OCI-LY7 (cell line): ENCODE data around the gene CDC14B. TPM values are rescaled to one million over a fixed set of nuclear protein-coding genes. Genes with fewer than 3 reads are reported as not detected.

Source experiments
- BruUV-seq: library from RNA; stranded (reverse); fragments of 400-500 nt; replicated peaks from 2 replicates; lab custom pipeline; 2021; lab: Mats Ljungman, UMichigan
- CTCF ChIA-PET: fragments of 300-600 bp; sonication (Branson Sonifier 250); formaldehyde crosslinking; loops from one replicate; lab custom pipeline; 2022; ENCODE audit warnings: antibody characterized with exemption; ENCODE audit not compliant: unreplicated experiment; lab: Charles Lee
- POLR2A ChIA-PET: fragments of 300-600 bp; sonication (Branson Sonifier 250); formaldehyde crosslinking; loops from one replicate; lab custom pipeline; 2022; ENCODE audit warnings: antibody characterized with exemption; lab: Charles Lee
- DNase-seq: peaks from one replicate; pipeline ENCODE4 v3.0.0-alpha.2; 2015; ENCODE audit warnings: low spot score
- H2AFZ ChIP-seq: fragments of 200-600 bp; sonication (generic), shearing (Covaris generic); 2 replicates; pipeline ENCODE4 v1.6.1; 2014; ENCODE audit warnings: mild to moderate bottlenecking, antibody characterized with exemption, low read length, moderate library complexity
- H3K27ac ChIP-seq: fragments of 200-600 bp; sonication (generic); 2 replicates; pipeline ENCODE4 v1.5.1; 2014; ENCODE audit warnings: mixed run types, low read depth, mild to moderate bottlenecking, moderate library complexity, low read length, inconsistent platforms; ENCODE audit not compliant: poor library complexity, severe bottlenecking
- H3K36me3 ChIP-seq: fragments of 200-600 bp; sonication (generic); 2 replicates; pipeline ENCODE4 v1.6.1; 2014; ENCODE audit warnings: mild to moderate bottlenecking, antibody characterized with exemption, low read length, moderate library complexity, mixed read lengths; ENCODE audit not compliant: insufficient read depth
- H3K4me1 ChIP-seq: fragments of 200-600 bp; sonication (generic); 2 replicates; pipeline ENCODE4 v1.5.1; 2014; ENCODE audit warnings: mild to moderate bottlenecking, low read length; ENCODE audit not compliant: insufficient read depth, poor library complexity, severe bottlenecking
- H3K4me2 ChIP-seq: fragments of 200-600 bp; sonication (generic); 2 replicates; pipeline ENCODE4 v1.6.1; 2014; ENCODE audit warnings: mild to moderate bottlenecking, low read length
- H3K4me3 ChIP-seq: fragments of 200-600 bp; sonication (generic); 2 replicates; pipeline ENCODE4 v1.5.1; 2014; ENCODE audit warnings: mild to moderate bottlenecking, low read depth, low read length; ENCODE audit not compliant: poor library complexity, severe bottlenecking
- H3K79me2 ChIP-seq: fragments of 200-600 bp; sonication (generic); 2 replicates; pipeline ENCODE4 v1.6.1; 2016; ENCODE audit warnings: low read depth, mild to moderate bottlenecking, low read length, moderate library complexity, mixed read lengths; ENCODE audit not compliant: insufficient read depth
- H3K9me2 ChIP-seq: fragments of 200-600 bp; sonication (generic); 2 replicates; pipeline ENCODE4 v1.6.1; 2016; ENCODE audit warnings: mild to moderate bottlenecking, low read length, mixed read lengths; ENCODE audit not compliant: insufficient read depth
- H3K9me3 ChIP-seq: fragments of 200-600 bp; sonication (generic); 2 replicates; pipeline ENCODE4 v1.6.1; 2014; ENCODE audit warnings: mild to moderate bottlenecking, mixed run types, low read length, mixed read lengths
- H4K20me1 ChIP-seq: fragments of 200-600 bp; sonication (generic); 2 replicates; pipeline ENCODE4 v1.6.1; 2014; ENCODE audit warnings: mild to moderate bottlenecking, antibody characterized with exemption, low read length, moderate library complexity, mixed read lengths; ENCODE audit not compliant: insufficient read depth
- CTCF ChIP-seq: fragments of 200-600 bp; sonication (generic); conservative IDR thresholded peaks from 2 replicates; pipeline ENCODE4 v1.5.1; 2014; ENCODE audit warnings: mild to moderate bottlenecking, antibody characterized with exemption, low read length, moderate library complexity, mixed read lengths
- EZH2phosphoT487 ChIP-seq: fragments of 200-600 bp; sonication (generic); IDR thresholded peaks from 2 replicates; pipeline ENCODE4 v1.6.1; 2018; ENCODE audit warnings: low read depth, borderline replicate concordance, mild to moderate bottlenecking, mixed run types, antibody characterized with exemption, low read length, moderate library complexity, mixed read lengths
- intact Hi-C: fragments of 100-400 bp; cut with micrococcal nuclease; formaldehyde crosslinking; loops from one replicate; pipeline ENCODE4 v1.10.0; 2022; ENCODE audit not compliant: unreplicated experiment
- total RNA-seq, 2 experiments: library from RNA; depleted of rRNA in 1 of 2; stranded (reverse); fragments of >200 nt in 1 of 2; shearing (Covaris generic) in 1 of 2; gene quantifications; 2 replicates each; pipeline ENCODE4 v1.2.3, GENCODE V29; 2014 to 2022

CDC14B gene
- total RNA-seq, 2 experiments from 2014 or later, result 0.27 TPM; not detected in 1

DNA sequence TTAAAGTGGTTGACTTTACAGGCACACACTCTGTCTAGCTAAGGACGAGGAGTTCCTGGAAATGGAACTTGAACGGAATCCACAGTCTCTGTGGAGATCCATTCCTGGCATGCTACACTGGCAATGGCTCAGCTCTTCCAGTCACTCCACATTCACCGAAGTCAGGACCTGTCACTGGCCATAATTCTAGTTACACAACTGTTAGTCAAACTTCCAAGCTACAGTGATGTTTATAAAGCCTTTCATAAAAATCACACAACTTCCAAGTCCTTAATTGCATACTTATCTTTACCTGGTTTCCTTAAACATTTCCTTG is 15.7 kb downstream of the CDC14B start:
- Histone ChIP-seq H3K4me2 (no peak overlapping the region), H2AFZ (no peak overlapping the region), H3K79me2 (no peaks in the 10 kb centered on the region), H3K36me3 (no peaks in the 10 kb centered on the region), H3K9me2 (no peaks in the 10 kb centered on the region), H3K27ac (no peak overlapping the region), H3K4me3 (no peak overlapping the region), H3K4me1 (no peaks in the 10 kb centered on the region), H4K20me1 (no peaks in the 10 kb centered on the region), H3K9me3 (no peaks in the 10 kb centered on the region)
- CTCF ChIA-PET, result no interaction called here
- POLR2A ChIA-PET, result no interaction called here
- intact Hi-C loops, result no loop called here
- DNase-seq, result no peak
- no peak for TF ChIP-seq EZH2phosphoT487
- TF ChIP-seq CTCF, result no peak
- BruUV-seq, result no TSS peak

DNA sequence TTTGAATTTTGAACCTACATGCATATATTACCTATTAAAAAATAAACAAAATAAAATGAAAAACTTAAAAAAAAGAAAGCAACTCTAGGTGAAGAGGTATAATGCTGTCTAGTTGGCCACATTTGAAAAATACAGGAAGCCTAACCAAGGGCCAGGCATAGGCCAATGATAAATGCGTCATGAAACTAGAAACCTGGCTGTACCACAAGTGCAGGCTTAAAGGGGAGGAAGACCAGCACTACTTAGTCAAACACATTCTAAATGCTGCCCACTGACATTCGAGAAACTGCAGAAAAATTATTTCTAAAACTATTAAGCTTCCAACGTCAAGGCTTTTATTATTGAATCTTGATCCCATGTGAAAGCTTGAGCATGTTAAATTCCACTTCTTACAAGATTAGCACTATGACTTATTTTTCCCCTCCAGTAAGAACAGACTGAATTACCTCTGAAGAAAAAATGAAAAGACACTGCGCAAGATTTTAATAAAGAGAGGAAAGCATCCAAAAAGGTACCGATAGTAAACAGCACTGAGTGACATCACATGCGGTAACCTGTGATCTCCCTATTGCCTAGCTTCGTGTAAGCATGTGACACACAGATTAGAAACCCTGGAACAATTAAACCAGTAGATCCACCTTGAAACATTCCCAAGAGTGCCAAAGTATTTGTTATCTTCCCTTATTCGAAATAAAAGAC is 16.2 kb downstream of the CDC14B start:
- ChIA-PET CTCF (no interaction called here), POLR2A (no interaction called here)
- Histone ChIP-seq H2AFZ (no peak overlapping the region), H3K4me3 (no peak overlapping the region), H3K27ac (no peak overlapping the region), H3K4me1 (no peaks in the 10 kb centered on the region), H3K9me3 (no peaks in the 10 kb centered on the region), H3K79me2 (no peaks in the 10 kb centered on the region), H3K4me2 (no peak overlapping the region), H4K20me1 (no peaks in the 10 kb centered on the region), H3K36me3 (no peaks in the 10 kb centered on the region), H3K9me2 (no peaks in the 10 kb centered on the region)
- no TSS peak for BruUV-seq
- TF ChIP-seq EZH2phosphoT487 (no peak), CTCF (no peak)
- DNase-seq, result no peak
- intact Hi-C loops, result no loop called here

DNA sequence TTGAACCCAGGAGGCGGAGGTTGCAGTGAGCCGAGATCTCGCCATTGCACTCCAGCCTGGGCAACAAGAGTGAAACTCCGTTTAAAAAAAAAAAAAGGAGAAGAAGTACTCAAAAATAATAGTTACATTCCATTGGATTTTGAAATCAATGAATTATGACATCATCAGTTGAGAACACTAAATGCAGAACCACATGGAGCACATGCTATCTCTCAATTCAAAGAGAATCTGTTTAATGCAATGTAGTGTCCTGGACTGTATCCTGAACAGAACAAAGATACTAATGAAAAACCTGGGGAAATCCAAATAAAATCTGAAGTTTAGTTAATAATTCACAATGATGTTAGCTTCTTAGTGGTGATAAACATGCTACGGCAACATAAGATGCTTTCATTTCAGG is 20.3 kb downstream of the CDC14B start:
- H3K4me3 ChIP-seq, result no peak overlapping the region
- ChIA-PET CTCF (no interaction called here), POLR2A (no interaction called here)
- H3K4me2 ChIP-seq, result no peak overlapping the region
- H3K9me3 ChIP-seq, result no peaks in the 10 kb centered on the region
- intact Hi-C loops, result no loop called here
- BruUV-seq, result no TSS peak
- no peaks in the 10 kb centered on the region for H3K36me3 ChIP-seq
- no peak overlapping the region for H2AFZ ChIP-seq
- TF ChIP-seq CTCF (no peak), EZH2phosphoT487 (no peak)
- H4K20me1 ChIP-seq, result no peaks in the 10 kb centered on the region
- H3K27ac ChIP-seq, result no peak overlapping the region
- no peak for DNase-seq
- H3K79me2 ChIP-seq, result no peaks in the 10 kb centered on the region
- no peaks in the 10 kb centered on the region for H3K4me1 ChIP-seq
- no peaks in the 10 kb centered on the region for H3K9me2 ChIP-seq
